CD4-positive, CD25-positive, alpha-beta regulatory T cell (primary cell): ENCODE measurements around the gene ASXL3. TPM values are rescaled to one million over a fixed set of nuclear protein-coding genes. Genes with fewer than 3 reads are reported as not detected.

Experiments
- ATAC-seq, 2 donors: fragments of 150-1000 bp; cut with Tn5 transposase; one replicate each; pipeline ENCODE4 v1.10.0; 2021; ENCODE audit warnings: low read depth in 2 of 2, moderate number of reproducible peaks in 2 of 2, moderate library complexity in 1 of 2
- DNase-seq, 3 donors: peaks; one replicate each; pipeline versions ENCODE4 v3.0.0 to v3.0.0-alpha.2; 2012 to 2022; ENCODE audit warnings: mixed read lengths in 1 of 3
- H3K27ac ChIP-seq: one replicate; pipeline ENCODE4 v1.7.0; 2013; ENCODE audit warnings: mild to moderate bottlenecking, low read length; ENCODE audit not compliant: insufficient read depth, poor library complexity, severe bottlenecking
- H3K27me3 ChIP-seq: one replicate; pipeline ENCODE4 v1.7.0; 2013; ENCODE audit warnings: low read length; ENCODE audit not compliant: control insufficient read depth, insufficient read depth
- H3K36me3 ChIP-seq: one replicate; pipeline ENCODE4 v1.7.0; 2013; ENCODE audit warnings: mild to moderate bottlenecking, low read length, moderate library complexity; ENCODE audit not compliant: control insufficient read depth, insufficient read depth
- H3K4me1 ChIP-seq: 2 replicates; pipeline ENCODE4 v1.7.0; 2013; ENCODE audit warnings: mild to moderate bottlenecking, low read length; ENCODE audit not compliant: insufficient read depth, control insufficient read depth, poor library complexity, severe bottlenecking
- H3K4me3 ChIP-seq: one replicate; pipeline ENCODE4 v1.7.0; 2013; ENCODE audit warnings: low read depth, mild to moderate bottlenecking, low read length, moderate library complexity
- H3K9me3 ChIP-seq, 2 experiments: 1 replicate in 1 of 2; 2 replicates in 1 of 2; pipeline ENCODE4 v1.7.0; 2013; ENCODE audit warnings: low read length in 2 of 2, mild to moderate bottlenecking in 1 of 2, moderate library complexity in 1 of 2; ENCODE audit not compliant: control insufficient read depth in 2 of 2
- H3K27ac Mint-ChIP-seq, 3 donors: one replicate each; pipeline ENCODE4 v1.8.0; 2020 to 2022; ENCODE audit warnings: mild to moderate bottlenecking in 3 of 3, mixed read lengths in 3 of 3, moderate library complexity in 2 of 3
- H3K27me3 Mint-ChIP-seq: one replicate; pipeline ENCODE4 v1.8.0; 2022; ENCODE audit warnings: mild to moderate bottlenecking, mixed read lengths
- H3K36me3 Mint-ChIP-seq: one replicate; pipeline ENCODE4 v1.8.0; 2020; ENCODE audit warnings: mixed read lengths
- H3K4me1 Mint-ChIP-seq, 4 donors: one replicate each; pipeline ENCODE4 v1.8.0; 2020 to 2022; ENCODE audit warnings: mixed read lengths in 4 of 4, mild to moderate bottlenecking in 1 of 4
- H3K4me3 Mint-ChIP-seq, 4 donors: one replicate each; pipeline ENCODE4 v1.8.0; 2020 to 2022; ENCODE audit warnings: mild to moderate bottlenecking in 4 of 4, mixed read lengths in 4 of 4, moderate library complexity in 3 of 4
- H3K9me3 Mint-ChIP-seq, 7 donors: one replicate each; pipeline ENCODE4 v1.8.0; 2020 to 2022; ENCODE audit warnings: mixed read lengths in 7 of 7, mild to moderate bottlenecking in 3 of 7, moderate library complexity in 2 of 7
- polyA plus RNA-seq, 4 donors: library from polyadenylated mRNA; unstranded; fragments of 300-500 nt; fragmentation: Illumina TruSeq; gene quantifications; one replicate each; pipeline ENCODE4 v1.2.3, GENCODE V29; 2021
- total RNA-seq: library from RNA; stranded (reverse); gene quantifications from one replicate; pipeline ENCODE4 v1.2.3, GENCODE V29; 2022

The ASXL3 gene
- total and polyA plus RNA-seq, 5 donors from 2014 or later = not detected

DNA sequence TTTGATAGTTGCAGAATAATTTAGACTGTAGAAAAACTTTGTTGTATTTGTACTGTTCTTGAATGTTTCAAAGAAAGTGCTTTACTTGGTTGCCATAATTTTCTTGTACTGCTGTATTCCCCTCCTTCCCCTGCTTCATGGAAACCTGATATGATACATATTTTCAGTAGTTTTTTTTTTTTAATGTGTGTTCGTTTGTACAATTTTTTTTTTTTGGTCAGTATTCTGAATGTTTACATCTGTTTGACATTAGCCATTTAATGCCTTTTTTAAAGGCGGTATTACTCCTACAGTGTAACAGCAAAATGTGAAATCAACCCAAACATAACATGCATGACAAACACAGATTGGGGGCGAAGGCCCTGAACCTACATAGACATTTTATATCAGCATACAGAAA lies 172.3 kb downstream of the ASXL3 start:
- no peak for DNase-seq
- no peaks in the 10 kb centered on the region for H3K36me3 ChIP-seq
- no peaks in the 10 kb centered on the region for H3K9me3 ChIP-seq
- Mint-ChIP-seq H3K36me3 (no peaks in the 10 kb centered on the region), H3K27ac (no peak overlapping the region), H3K27me3 (no peaks in the 10 kb centered on the region), H3K4me3 (no peak overlapping the region), H3K9me3 (peaks cover 0 to 10% (median 0%) of the 10 kb centered on the region in 7 donors), H3K4me1 (no peaks in the 10 kb centered on the region)
- no peak overlapping the region for H3K27ac ChIP-seq
- no peaks in the 10 kb centered on the region for H3K27me3 ChIP-seq
- H3K4me1 ChIP-seq = no peaks in the 10 kb centered on the region
- no peak for ATAC-seq
- H3K4me3 ChIP-seq = no peak overlapping the region

DNA sequence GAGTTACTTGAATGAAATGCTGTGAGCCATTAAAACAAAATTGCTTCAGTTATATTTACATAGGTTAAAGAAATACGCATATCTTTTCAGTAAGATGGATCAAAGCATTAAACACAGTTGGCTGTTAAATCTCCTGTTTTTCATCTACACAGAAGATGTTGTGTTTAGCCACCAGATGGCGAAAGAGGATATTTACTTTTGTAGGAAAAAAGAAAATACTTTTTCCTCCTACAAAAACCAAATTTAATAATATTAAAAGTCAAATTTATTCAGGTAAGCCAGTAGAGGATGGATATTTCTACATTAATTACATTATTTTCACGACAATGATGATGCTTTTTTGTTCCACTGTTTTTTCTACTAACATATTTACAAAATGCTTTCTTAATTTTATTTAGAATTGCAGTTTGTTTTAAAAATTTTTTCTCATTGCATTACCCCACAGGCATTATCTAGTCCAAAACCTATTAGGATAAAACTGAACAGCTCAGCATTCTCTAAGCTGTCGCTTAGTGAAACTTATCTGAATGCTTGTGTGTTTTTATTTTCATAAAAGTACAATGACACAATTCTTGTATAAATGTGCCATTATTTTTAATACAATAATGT lies 173.7 kb downstream of the ASXL3 start:
- no peak overlapping the region for H3K4me3 ChIP-seq
- Mint-ChIP-seq H3K4me3 (no peak overlapping the region), H3K27me3 (no peaks in the 10 kb centered on the region), H3K27ac (no peak overlapping the region), H3K36me3 (no peaks in the 10 kb centered on the region), H3K9me3 (peaks cover 0 to 10% (median 0%) of the 10 kb centered on the region in 7 donors), H3K4me1 (no peaks in the 10 kb centered on the region)
- no peaks in the 10 kb centered on the region for H3K9me3 ChIP-seq
- no peak overlapping the region for H3K27ac ChIP-seq
- ATAC-seq (no peak), DNase-seq (no peak)
- H3K36me3 ChIP-seq = no peaks in the 10 kb centered on the region
- no peaks in the 10 kb centered on the region for H3K4me1 ChIP-seq
- H3K27me3 ChIP-seq = no peaks in the 10 kb centered on the region

DNA sequence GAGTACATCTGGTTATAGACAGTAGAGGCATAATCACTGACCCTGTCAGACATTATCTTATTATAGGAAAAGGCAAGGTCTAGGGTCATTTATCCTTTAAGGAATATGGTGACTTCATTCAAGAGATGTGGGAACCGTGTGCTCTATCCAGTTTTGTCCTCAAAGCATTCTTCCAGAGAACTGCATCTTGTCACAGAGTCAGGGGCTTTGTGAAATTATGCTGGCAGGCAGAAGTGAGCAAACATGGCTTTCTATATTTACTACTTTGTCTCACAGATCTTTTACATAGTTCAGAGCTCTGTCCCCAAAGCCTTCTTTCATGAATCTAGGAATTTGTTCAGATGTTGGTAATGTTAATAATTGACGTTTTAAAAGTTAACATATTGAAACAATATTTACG lies 177.4 kb downstream of the ASXL3 start:
- Mint-ChIP-seq H3K9me3 (peaks cover 0 to 6% (median 2%) of the 10 kb centered on the region in 7 donors), H3K27ac (no peak overlapping the region), H3K4me1 (no peaks in the 10 kb centered on the region), H3K27me3 (no peaks in the 10 kb centered on the region), H3K4me3 (no peak overlapping the region), H3K36me3 (no peaks in the 10 kb centered on the region)
- no peak for DNase-seq
- H3K36me3 ChIP-seq = no peaks in the 10 kb centered on the region
- ATAC-seq = no peak
- H3K27me3 ChIP-seq = no peaks in the 10 kb centered on the region
- no peak overlapping the region for H3K27ac ChIP-seq
- no peak overlapping the region for H3K4me3 ChIP-seq
- no peaks in the 10 kb centered on the region for H3K9me3 ChIP-seq
- no peaks in the 10 kb centered on the region for H3K4me1 ChIP-seq

DNA sequence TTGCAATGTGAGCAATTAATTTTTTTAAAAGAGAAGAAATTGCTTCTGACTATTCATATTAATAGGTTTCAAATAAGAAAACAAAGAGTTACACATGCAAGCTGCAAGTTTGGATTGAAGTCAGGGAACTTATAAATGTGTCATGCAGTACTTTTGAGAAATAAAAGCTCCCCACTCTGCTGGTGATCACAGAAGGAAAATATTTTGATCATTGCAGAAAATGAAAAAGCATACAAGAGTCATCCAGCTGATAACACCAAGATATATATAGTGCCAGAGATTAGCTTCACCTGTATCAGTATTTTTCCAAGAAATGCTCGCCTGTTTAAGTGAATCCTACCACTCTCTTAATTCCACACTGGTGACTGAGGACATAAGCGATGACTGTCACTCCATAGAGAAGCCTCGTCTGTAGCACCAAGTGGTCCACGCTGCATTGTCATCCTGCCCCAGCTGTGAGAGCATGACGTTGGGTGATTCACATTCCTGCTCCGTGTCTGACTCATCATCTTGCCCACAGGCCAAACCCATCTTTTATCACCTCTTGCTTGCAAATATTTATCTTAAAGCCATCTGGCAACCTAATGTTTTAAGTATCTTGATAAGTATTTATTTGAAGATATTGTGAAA lies 178.0 kb downstream of the ASXL3 start:
- Histone ChIP-seq H3K27me3 (no peaks in the 10 kb centered on the region), H3K4me1 (no peaks in the 10 kb centered on the region), H3K4me3 (no peak overlapping the region), H3K9me3 (no peaks in the 10 kb centered on the region), H3K36me3 (no peaks in the 10 kb centered on the region), H3K27ac (no peak overlapping the region)
- DNase-seq = no peak
- Mint-ChIP-seq H3K4me3 (no peak overlapping the region), H3K9me3 (peaks cover 0 to 6% (median 2%) of the 10 kb centered on the region in 7 donors), H3K27ac (no peak overlapping the region), H3K4me1 (no peaks in the 10 kb centered on the region), H3K27me3 (no peaks in the 10 kb centered on the region), H3K36me3 (no peaks in the 10 kb centered on the region)
- ATAC-seq = no peak

DNA sequence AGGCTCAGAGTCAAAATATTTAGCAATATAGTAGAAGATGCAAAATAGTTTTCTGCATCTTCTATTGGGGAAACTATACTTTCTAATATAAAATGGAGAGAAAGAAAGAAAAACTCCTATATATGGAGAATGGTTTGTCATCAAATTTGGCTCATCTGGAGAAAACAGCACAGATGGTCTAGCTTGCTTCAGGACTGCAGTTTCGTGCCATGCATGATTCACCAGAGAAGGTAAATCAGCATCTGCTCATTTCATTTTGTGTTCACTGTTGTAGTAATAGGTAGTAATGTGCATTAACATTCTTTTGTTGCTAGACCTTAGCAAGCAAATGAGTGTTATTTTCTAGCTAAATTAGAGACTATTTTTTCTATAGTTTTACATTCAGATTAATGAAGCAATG lies 179.0 kb downstream of the ASXL3 start:
- Histone ChIP-seq H3K27ac (no peak overlapping the region), H3K36me3 (no peaks in the 10 kb centered on the region), H3K4me1 (no peaks in the 10 kb centered on the region), H3K27me3 (no peaks in the 10 kb centered on the region), H3K4me3 (no peak overlapping the region), H3K9me3 (no peaks in the 10 kb centered on the region)
- Mint-ChIP-seq H3K27me3 (no peaks in the 10 kb centered on the region), H3K27ac (no peak overlapping the region), H3K4me1 (no peaks in the 10 kb centered on the region), H3K4me3 (no peak overlapping the region), H3K36me3 (no peaks in the 10 kb centered on the region), H3K9me3 (peaks cover 0 to 6% (median 2%) of the 10 kb centered on the region in 7 donors)
- no peak for ATAC-seq
- no peak for DNase-seq

DNA sequence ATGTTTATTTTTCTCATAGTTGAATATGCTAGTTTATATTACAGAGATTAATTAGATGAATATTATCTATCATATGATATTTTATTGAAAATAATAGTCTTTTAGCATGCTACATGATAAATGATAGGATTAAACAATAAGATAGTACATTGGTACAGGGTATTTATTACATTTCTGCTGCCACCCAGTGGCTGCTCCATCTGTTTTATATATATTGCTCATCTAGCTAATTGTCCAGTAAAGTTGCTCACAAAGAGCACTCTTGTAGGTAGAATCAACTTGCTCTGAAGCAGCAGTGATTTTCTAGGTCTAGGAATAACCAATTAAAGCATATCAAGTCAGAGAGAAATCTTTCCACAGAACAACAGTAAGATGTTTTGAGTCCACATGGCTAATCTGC lies 183.3 kb downstream of the ASXL3 start:
- no peaks in the 10 kb centered on the region for H3K4me1 Mint-ChIP-seq
- H3K27me3 Mint-ChIP-seq = no peaks in the 10 kb centered on the region
- no peak for DNase-seq
- peaks cover 0 to 4% (median 0%) of the 10 kb centered on the region in 7 donors for H3K9me3 Mint-ChIP-seq
- no peak overlapping the region for H3K4me3 ChIP-seq
- H3K4me3 Mint-ChIP-seq = no peak overlapping the region
- no peaks in the 10 kb centered on the region for H3K4me1 ChIP-seq
- H3K36me3 Mint-ChIP-seq = no peaks in the 10 kb centered on the region
- ATAC-seq = no peak
- H3K27ac ChIP-seq = no peak overlapping the region
- H3K36me3 ChIP-seq = no peaks in the 10 kb centered on the region
- no peaks in the 10 kb centered on the region for H3K9me3 ChIP-seq
- no peaks in the 10 kb centered on the region for H3K27me3 ChIP-seq
- no peak overlapping the region for H3K27ac Mint-ChIP-seq

DNA sequence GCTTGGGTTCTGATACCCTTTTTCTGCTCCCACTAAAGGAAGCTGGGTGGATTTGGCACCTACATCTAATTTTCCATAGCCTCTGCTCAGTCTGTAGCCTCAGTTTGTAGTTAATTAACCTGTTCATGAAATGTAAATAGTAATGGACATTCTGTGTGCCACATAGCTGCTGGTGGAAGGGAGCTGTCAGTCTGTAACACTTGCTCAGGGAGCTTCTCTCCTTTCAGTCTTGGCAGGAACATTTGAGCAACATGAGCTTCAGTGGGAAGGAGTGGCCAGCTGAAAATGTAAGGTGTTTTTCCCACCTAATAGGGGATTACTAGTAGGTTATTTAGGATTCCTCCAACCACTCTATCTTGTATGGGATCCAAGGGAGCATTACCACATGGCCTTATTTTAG lies 203.4 kb downstream of the ASXL3 start:
- Mint-ChIP-seq H3K4me1 (no peaks in the 10 kb centered on the region), H3K36me3 (no peaks in the 10 kb centered on the region), H3K4me3 (no peak overlapping the region), H3K27me3 (no peaks in the 10 kb centered on the region), H3K27ac (no peak overlapping the region), H3K9me3 (peaks cover 0 to 17% (median 11%) of the 10 kb centered on the region in 7 donors)
- DNase-seq = no peak
- no peak overlapping the region for H3K4me3 ChIP-seq
- H3K27ac ChIP-seq = no peak overlapping the region
- no peaks in the 10 kb centered on the region for H3K27me3 ChIP-seq
- H3K36me3 ChIP-seq = no peaks in the 10 kb centered on the region
- no peaks in the 10 kb centered on the region for H3K4me1 ChIP-seq
- no peak for ATAC-seq
- no peaks in the 10 kb centered on the region for H3K9me3 ChIP-seq
